Liver (tissue), 3 donors: ENCODE data around the gene ARHGAP33.

Experiments
- TAF1 ChIP-seq: conservative IDR thresholded peaks from 2 replicates; pipeline ENCODE4 v1.6.1; 2016; ENCODE audit warnings: antibody characterized with exemption, mild to moderate bottlenecking
- TF ChIP-seq, protein P1 (sequence below): fragments of 150-350 bp; IDR thresholded peaks from 2 replicates; pipeline ENCODE4 v1.5.1; 2017; ENCODE audit warnings: improper control_type of control experiment, low read depth, low read length; ENCODE audit not compliant: missing input control
- TF ChIP-seq, protein P2 (sequence below): IDR thresholded peaks from 2 replicates; pipeline ENCODE4 v1.6.1; 2016; ENCODE audit warnings: antibody characterized with exemption
- donor health status: healthy.
- donor health status: healthy.

DNA sequence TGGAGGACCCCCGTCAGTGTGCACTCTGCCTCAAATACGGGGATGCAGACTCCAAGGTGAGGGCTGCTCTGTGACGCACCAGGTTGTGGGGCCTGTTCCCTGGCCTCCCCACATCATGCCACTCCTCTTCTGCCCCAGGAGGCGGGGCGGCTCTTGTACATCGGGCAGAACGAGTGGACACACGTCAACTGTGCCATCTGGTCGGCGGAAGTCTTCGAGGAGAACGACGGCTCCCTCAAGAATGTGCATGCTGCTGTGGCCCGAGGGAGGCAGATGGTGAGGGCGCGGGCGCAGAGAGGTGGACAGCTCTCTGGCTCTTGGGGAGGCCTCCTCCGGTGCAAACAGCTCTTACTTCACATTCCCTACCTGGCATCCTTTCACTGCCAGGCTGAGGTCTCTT lies 46.3 kb upstream of the ARHGAP33 start:
- TF ChIP-seq, protein P1, sequence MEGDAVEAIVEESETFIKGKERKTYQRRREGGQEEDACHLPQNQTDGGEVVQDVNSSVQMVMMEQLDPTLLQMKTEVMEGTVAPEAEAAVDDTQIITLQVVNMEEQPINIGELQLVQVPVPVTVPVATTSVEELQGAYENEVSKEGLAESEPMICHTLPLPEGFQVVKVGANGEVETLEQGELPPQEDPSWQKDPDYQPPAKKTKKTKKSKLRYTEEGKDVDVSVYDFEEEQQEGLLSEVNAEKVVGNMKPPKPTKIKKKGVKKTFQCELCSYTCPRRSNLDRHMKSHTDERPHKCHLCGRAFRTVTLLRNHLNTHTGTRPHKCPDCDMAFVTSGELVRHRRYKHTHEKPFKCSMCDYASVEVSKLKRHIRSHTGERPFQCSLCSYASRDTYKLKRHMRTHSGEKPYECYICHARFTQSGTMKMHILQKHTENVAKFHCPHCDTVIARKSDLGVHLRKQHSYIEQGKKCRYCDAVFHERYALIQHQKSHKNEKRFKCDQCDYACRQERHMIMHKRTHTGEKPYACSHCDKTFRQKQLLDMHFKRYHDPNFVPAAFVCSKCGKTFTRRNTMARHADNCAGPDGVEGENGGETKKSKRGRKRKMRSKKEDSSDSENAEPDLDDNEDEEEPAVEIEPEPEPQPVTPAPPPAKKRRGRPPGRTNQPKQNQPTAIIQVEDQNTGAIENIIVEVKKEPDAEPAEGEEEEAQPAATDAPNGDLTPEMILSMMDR, result no peak
- TF ChIP-seq TAF1, result no peak
- TF ChIP-seq, protein P2, sequence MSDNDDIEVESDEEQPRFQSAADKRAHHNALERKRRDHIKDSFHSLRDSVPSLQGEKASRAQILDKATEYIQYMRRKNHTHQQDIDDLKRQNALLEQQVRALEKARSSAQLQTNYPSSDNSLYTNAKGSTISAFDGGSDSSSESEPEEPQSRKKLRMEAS, result no peak
